Measurements from ENCODE around the gene EOMES.

- TF ChIP-seq, protein P1, sequence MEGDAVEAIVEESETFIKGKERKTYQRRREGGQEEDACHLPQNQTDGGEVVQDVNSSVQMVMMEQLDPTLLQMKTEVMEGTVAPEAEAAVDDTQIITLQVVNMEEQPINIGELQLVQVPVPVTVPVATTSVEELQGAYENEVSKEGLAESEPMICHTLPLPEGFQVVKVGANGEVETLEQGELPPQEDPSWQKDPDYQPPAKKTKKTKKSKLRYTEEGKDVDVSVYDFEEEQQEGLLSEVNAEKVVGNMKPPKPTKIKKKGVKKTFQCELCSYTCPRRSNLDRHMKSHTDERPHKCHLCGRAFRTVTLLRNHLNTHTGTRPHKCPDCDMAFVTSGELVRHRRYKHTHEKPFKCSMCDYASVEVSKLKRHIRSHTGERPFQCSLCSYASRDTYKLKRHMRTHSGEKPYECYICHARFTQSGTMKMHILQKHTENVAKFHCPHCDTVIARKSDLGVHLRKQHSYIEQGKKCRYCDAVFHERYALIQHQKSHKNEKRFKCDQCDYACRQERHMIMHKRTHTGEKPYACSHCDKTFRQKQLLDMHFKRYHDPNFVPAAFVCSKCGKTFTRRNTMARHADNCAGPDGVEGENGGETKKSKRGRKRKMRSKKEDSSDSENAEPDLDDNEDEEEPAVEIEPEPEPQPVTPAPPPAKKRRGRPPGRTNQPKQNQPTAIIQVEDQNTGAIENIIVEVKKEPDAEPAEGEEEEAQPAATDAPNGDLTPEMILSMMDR (IDR thresholded peaks at IDR 0.05; ENCODE audit: insufficient read depth, low read depth, low read length) = no peak
- no peak for TF ChIP-seq EZH2 (IDR thresholded peaks at IDR 0.05; ENCODE audit: insufficient read depth, low read length)
Measured at GRCh38 chr3:27677565-27677964, 44.6 kb downstream of the EOMES start.
